GM06990 (cell line): ENCODE data around the gene SMOC2.

Experiments used
- DNase-seq: peaks from one replicate; pipeline ENCODE4 v3.0.0-alpha.2; 2011; ENCODE audit not compliant: insufficient read length; ENCODE audit errors: extremely low read depth
- H3K27me3 ChIP-seq: replicated peaks from 2 replicates; pipeline ENCODE4 v1.6.0; 2011; ENCODE audit warnings: low read length; ENCODE audit not compliant: control insufficient read depth, insufficient read depth
- H3K36me3 ChIP-seq: 2 replicates; pipeline ENCODE4 v1.5.1; 2011; ENCODE audit warnings: low read length; ENCODE audit not compliant: control insufficient read depth, insufficient read depth
- H3K4me3 ChIP-seq: replicated peaks from 2 replicates; pipeline ENCODE4 v1.5.1; 2011; ENCODE audit warnings: low read depth, mild to moderate bottlenecking, control low read depth, low read length
- TF ChIP-seq, protein P1 (sequence below): IDR thresholded peaks from 2 replicates; pipeline ENCODE4 v1.5.1; 2011; ENCODE audit warnings: low read length, control low read depth, mild to moderate bottlenecking, inconsistent platforms; ENCODE audit not compliant: insufficient read depth, poor library complexity, severe bottlenecking

SMOC2 gene

DNA sequence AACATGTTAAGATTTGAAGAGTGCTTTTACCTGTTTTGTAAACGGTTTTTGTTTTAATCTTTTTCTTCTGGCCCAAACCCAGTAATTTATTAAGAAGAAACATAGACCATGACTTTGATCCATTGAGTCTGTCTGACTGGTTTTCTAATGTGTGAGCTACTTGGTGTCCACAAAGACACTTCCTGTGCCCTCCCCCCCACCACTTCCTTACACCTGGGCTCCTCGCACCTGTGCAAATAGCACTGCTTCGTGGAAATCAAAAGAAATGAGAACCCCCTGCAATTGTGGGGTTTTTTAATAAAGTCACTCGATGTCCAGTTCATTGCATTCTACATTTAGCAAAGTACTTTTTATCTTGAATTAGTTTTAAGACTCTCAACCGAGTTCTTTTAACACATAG lies 65.5 kb downstream of the SMOC2 start:
- DNase-seq, result no peak
- H3K27me3 ChIP-seq, result no peaks in the 10 kb centered on the region
- TF ChIP-seq, protein P1, sequence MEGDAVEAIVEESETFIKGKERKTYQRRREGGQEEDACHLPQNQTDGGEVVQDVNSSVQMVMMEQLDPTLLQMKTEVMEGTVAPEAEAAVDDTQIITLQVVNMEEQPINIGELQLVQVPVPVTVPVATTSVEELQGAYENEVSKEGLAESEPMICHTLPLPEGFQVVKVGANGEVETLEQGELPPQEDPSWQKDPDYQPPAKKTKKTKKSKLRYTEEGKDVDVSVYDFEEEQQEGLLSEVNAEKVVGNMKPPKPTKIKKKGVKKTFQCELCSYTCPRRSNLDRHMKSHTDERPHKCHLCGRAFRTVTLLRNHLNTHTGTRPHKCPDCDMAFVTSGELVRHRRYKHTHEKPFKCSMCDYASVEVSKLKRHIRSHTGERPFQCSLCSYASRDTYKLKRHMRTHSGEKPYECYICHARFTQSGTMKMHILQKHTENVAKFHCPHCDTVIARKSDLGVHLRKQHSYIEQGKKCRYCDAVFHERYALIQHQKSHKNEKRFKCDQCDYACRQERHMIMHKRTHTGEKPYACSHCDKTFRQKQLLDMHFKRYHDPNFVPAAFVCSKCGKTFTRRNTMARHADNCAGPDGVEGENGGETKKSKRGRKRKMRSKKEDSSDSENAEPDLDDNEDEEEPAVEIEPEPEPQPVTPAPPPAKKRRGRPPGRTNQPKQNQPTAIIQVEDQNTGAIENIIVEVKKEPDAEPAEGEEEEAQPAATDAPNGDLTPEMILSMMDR, result no peak
- H3K36me3 ChIP-seq, result no peaks in the 10 kb centered on the region
- no peak overlapping the region for H3K4me3 ChIP-seq

DNA sequence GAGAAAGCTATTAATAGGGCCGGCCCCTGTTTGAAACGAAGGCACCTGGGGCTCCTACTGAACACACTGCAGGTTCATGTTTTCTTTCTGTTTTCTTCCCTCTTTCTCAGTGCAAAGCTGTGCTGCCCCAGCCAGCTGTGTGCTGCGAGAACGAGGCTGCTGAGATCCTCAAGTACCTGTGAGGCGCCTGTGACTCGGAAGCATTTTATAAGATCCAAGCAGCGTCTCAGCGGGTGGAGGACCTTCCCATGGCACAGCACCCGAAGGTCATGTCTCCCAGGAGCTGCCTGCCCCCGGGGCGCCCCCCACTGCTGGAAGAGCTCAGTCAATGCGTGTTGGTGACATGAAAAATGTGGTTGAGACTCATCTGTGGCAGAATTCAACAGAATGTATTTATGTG lies 66.3 kb downstream of the SMOC2 start:
- TF ChIP-seq, protein P1, result no peak
- DNase-seq, result no peak
- Histone ChIP-seq H3K27me3 (no peaks in the 10 kb centered on the region), H3K36me3 (no peaks in the 10 kb centered on the region), H3K4me3 (no peak overlapping the region)

DNA sequence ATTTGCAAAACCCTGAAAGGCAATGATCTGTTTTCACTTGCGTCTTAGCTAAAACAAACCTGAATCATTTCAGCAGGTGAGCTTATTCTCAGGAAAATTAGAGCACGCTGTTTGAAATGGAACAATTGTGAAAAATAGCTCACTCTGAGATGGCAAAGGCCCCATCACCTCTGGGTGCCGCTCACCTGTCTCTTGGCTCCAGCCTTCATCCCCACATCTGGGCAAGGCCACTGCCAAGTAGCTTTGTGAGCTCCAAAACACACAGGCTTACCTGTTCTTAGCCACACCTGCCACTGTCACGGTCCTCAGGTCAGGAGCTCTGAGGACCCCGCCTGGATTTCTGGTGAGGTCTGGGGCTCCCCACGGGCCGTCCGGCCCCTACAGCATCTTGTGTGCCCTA lies 66.7 kb downstream of the SMOC2 start:
- no peaks in the 10 kb centered on the region for H3K36me3 ChIP-seq
- no peak for DNase-seq
- TF ChIP-seq, protein P1, result no peak

DNA sequence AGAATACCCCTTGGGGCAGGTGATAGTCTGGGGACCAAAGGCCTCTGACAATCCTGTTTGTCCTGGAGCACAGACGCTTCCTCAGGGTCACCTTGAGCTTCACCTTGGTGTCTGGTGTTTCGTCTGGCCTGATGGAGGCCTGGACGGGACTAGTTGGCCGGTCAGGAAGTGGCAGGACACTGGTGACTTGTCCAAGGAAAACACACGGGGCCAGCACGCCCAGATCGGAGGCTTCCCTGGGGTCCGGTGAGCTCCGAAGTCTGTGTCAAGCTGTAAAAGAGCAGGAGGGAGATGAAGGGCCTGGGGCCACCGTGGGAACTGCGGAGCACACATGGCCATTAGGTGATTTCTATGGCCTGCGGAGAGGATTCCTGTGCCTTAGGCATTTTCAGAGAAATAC lies 67.9 kb downstream of the SMOC2 start:
- H3K27me3 ChIP-seq, result no peaks in the 10 kb centered on the region
- DNase-seq, result no peak
- H3K4me3 ChIP-seq, result no peak overlapping the region
- TF ChIP-seq, protein P1, result no peak
- no peaks in the 10 kb centered on the region for H3K36me3 ChIP-seq

More for the DNA sequence above, 66.7 kb downstream of the SMOC2 start:
- Histone ChIP-seq H3K4me3 (no peak overlapping the region), H3K27me3 (no peaks in the 10 kb centered on the region)

DNA sequence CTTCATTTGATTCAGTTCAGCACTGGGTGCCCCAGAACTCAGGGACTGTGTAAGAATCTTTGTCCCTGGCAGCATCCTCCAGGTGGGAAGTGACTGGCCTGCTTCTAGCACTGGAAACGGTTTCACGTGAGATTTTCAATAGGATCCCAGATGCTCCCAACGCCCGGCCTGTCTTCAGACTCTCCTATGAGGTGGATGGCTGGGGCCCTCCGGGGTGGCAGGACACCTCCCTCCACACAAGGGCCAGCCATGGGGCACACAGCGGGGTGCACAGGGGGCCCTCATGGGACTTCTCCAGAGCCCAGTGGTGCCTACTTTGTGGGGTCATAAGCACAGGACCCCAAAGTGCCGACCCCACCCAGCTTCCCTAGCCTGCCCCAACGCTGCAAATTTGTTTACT lies 72.8 kb downstream of the SMOC2 start:
- TF ChIP-seq, protein P1, result no peak
- no peaks in the 10 kb centered on the region for H3K36me3 ChIP-seq
- H3K27me3 ChIP-seq, result no peaks in the 10 kb centered on the region

DNA sequence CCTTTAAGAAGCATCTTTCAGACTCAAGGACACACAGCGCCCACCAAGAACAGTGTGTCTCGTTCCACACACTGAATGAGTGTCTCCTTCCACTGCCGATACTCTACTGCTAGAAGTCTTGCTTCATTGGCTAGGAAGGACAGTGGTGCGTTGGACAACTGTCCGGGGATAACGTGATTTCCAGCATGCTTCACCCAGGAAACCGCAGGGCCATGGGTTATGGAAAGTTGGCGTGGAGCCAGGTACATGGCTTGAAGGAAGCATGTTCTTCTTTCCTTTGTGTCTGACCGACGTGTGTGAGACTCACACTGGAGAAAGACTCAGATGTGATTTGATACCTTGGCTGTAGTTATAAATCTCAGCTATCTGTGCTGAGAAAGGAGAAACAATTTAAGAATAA lies 73.2 kb downstream of the SMOC2 start:
- Histone ChIP-seq H3K36me3 (no peaks in the 10 kb centered on the region), H3K27me3 (no peaks in the 10 kb centered on the region), H3K4me3 (no peak overlapping the region)
- TF ChIP-seq, protein P1, result no peak
- no peak for DNase-seq

More for the DNA sequence above, 72.8 kb downstream of the SMOC2 start:
- DNase-seq, result no peak
- H3K4me3 ChIP-seq, result no peak overlapping the region
